Suppressor macrophage treated with lipopolysaccharide for 4 hours (primary cell): ENCODE data around the gene ETV6.

Source experiments
- DNase-seq: peaks from one replicate; pipeline ENCODE4 v3.0.0-alpha.2; 2020

Gene ETV6

GRCh38 chr12:11746024-11746771 lies 96.7 kb downstream of the ETV6 start:
- peak; percentile 96 for DNase-seq

GRCh38 chr12:11746940-11747716 lies 97.7 kb downstream of the ETV6 start:
- no peak for DNase-seq

DNA sequence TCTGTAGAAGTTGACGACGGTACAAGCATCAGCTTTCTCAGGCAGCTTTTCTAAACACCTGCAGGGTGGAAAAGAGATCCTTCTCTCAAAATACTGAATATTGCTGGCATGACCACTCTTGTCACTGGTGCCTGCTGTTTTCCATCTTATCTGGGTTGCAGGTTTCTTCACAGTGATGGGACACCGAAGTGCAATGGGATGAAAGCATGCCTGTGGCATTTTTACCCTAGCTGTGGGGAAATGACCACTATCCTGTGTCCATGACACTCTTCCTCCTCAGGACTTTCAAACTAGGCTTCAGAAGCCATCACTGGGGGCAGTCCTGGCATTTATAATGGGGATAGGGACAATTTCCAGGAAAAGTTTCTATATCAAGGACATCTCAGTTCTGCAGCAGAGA lies 98.5 kb downstream of the ETV6 start:
- no peak for DNase-seq

DNA sequence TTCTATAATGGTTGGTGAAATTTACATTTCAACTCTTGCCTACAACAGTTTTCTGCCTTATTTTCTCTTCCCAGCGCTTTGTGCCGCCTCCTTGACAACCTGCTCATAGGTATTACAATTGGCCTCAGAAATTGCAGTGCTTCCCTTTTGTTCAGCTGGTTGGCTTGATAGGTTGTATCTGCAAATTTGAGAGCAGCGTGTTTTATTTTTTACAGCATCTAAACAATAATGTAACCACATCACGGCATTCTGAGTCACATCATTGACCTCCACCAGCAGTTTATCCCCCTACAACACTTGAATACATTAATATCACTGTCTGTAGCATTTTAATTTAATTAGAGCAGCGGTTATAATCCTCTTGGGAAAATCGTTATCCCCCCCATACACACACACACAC lies 99.4 kb downstream of the ETV6 start:
- peak; percentile 38 for DNase-seq

DNA sequence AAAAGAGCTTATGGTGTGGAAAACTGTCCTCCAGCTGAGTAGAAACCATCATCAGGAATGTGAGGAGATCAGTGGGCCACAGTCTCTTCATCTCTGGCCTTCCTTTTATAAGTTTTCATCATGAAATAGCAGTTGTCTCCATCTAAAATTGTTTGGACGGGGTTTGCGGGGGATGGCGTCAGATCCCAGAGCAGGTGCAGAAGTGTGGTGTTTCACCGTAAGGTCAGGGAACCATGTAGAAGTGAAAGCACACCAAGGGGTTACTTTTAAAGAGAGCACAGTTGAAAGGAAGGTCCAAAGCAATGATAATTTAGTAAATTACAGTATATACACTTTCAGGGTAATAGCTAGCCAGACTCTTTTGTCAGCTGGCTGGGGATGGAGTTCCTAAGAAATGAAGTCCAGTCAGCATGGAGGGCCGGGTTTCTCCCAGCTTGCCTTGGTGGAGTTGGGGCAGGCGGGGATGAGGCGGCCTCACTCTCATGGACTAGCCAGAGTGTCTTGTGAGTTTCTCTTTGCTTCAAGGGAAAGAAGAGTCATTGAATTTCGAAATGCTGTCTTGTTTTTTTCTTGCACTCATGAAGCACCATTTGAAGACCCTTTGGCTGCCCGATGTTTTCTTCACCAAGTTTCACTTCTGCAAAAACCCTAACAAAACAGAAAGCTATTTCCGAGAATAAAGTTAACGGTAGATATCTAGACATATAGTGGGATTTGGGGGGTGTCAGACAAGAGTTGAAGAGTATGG lies 100.6 kb downstream of the ETV6 start:
- DNase-seq, result peak; percentile 97

GRCh38 chr12:11752403-11753149 lies 103.1 kb downstream of the ETV6 start:
- DNase-seq, result peak; percentile 68

- DNase-seq, result no peak
Measured at GRCh38 chr12:11753150-11753499, 103.7 kb downstream of the ETV6 start.

DNA sequence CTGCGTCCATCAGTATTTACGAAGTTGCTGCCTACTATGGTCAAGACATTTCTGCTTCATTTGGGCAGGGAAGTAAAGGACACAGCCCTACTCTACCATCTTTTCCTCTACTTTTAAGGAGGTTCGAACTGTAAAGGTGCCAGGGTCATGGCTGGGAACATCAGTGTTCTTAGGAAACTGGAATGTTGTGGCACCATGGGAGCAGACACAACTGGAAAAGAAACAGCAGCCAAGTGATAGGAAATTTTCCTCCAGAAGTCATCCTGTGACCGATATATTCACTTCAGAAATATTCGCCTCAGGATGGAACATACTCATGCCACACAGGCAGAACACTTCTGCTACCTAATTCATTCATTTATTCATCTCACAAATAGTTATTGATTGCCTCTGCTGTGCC lies 104.4 kb downstream of the ETV6 start:
- no peak for DNase-seq

- no peak for DNase-seq
Measured at GRCh38 chr12:11754256-11754655, 104.8 kb downstream of the ETV6 start.

DNA sequence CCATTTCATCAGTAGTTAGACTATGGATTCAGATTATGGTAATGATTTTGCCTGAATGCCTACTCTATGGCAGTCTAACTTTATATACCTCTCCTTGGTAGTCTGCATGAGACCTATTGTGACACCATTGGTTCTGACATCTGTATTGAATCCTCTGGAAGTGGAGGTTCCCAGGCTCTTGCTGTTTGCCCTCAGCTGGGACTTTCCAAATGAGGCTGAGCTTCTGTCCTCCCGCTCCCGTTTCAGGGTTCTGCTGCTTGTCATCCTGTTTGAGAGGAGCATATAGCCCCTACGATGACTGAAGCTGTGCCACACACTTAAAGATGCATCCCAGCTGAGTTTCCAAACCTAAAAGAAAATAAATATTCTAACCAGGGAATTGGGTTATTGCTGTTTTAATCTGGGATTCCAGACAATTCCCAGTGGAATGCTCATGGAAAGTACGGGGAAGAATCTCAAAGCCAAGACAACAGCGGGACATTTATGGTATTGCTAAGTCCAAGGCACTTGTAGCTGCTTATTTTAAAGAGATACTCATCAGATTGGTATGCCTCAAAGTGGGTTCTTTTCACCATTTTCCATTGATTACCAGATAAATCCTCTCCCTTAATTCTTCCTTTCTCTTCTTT lies 105.9 kb downstream of the ETV6 start:
- DNase-seq, result peak; percentile 71

DNA sequence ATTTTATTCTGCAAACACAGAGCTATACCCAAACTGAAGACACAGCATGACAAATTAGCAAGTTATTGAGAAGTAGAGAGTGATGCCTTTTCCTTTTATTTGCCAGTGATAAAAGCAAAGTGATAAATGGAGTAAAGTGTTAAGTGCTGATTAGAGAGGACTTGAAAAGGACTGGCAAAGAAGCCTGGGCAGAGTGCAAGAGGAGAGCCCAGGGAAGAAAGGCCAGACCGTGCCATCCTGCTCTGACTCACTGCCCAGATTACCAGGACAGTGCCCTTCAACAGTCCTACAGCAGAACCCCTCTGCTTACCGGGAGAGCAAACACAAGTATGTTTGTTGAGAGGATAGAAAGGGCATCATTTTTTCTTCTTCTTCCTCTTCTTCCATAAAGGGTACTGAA lies 106.5 kb downstream of the ETV6 start:
- peak; percentile 36 for DNase-seq

DNA sequence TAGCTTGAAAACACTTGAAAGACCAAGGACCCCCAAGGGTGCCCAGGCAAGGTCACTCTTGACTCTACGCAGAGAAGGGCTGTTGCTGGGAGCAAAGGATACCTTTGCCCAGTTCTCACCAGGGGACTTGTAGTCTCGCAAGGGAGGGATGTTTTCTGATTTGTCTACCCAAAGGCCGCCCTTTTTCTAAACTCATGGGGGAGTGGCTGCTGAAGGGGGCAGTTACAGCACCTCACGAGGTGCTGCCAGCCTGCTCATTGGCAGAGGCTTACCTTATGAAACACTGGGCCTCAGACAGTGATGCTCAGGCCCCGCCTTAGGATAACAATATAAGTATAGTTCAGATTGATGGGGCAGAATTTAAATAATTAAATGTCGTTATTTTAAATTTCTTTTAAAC lies 107.0 kb downstream of the ETV6 start:
- DNase-seq, result no peak

DNA sequence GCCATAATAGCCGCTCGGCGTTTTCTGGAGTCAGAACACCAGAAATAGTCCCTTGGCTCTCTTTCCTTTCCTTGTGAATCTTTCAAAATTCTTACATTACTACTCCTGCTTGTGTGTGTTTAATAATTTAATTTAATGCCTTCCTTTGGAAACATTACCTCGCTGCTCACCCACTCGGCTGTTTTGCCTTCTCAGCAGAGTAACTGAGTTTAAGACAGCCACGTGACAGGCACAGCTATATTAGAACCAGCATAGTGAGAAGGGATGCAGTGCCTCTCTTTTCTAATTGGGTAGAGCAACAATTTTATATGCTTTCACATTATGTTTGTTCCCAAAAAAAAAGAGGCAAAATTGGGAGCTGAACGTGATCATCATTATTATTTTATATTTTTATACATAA lies 107.6 kb downstream of the ETV6 start:
- no peak for DNase-seq

DNA sequence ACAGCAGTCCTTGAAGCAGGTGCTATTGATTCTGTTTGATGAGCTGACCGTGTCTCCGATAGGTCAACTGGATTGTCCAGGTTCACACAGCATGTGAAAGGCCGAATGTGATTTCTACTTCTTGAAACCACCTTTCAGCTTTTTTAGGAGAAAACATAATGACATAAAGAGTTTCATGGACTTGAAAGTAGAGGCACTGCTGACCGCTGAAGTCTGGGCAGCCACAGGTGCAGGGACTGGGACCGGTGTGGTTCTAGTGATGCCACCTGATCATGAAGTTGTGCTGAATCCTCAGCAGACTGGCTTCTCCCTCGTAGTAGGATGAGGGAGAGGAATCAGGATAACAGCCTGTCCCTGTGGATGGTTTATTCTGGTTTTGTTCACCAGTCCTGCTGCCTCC lies 108.1 kb downstream of the ETV6 start:
- no peak for DNase-seq

DNA sequence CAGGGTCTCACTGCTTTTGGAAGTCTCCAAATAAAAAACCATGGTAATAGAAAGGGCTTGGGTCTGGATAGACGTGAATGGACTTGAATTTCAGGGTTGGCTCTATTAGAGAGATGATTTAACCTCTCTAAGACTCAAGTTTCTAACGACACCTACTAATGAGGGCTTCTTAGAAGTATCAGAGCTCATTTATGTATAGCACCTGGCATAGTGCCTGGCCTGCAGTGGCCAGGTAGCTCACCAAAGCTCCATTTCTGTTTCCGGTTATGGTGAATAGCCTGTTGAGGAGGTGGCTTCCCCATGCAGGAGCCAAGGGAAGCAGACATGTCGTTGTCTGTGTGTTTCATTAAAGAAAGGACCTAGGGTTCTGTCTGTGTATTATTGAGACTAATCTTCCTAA lies 108.6 kb downstream of the ETV6 start:
- DNase-seq, result no peak

DNA sequence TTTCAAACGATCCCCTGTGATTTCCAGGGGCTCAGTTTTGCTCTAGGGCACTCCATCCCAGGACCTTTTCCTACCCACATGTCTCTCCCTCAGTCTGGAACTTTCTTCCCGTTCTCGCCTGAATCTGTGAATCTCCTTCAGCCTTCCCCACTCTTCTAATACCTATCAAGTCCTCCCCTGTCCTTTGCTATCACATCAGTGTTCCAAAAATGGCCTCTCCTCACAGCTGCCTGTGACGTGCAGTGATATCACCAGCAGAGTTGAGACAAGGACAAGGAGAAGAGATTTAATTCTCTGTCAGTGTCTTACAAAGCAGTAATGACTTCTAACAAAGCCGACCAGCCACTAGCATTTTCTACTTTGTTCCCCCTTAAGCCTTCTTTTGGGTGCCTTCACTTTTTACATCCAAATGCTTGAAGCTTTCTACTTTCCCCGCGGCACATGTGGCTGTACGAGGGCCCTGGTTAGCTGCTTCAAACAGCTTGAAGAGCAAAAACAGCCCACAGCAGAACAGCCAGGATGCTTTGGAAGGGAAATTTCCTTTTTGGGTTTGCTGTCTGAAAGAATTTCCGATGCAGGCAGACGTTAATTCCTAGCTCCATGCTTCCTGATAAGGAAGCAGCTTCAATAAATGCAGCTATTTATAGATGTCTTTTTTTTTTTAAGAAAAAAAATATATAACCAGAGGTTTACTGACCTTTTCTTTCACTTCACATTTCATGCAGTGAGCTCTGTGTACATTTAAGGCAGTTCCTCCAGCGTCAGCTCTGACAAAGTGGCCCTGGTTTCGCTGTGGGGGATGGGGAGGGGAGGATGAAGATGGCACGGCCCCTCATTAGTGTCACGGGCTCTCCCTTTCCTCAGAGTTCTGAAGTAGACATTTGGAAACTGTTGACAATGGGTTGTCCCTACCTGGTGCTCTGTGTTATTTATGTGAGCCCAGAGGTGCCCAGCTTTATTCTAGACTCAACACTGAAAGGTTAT lies 109.3 kb downstream of the ETV6 start:
- DNase-seq, result peak; percentile 92

DNA sequence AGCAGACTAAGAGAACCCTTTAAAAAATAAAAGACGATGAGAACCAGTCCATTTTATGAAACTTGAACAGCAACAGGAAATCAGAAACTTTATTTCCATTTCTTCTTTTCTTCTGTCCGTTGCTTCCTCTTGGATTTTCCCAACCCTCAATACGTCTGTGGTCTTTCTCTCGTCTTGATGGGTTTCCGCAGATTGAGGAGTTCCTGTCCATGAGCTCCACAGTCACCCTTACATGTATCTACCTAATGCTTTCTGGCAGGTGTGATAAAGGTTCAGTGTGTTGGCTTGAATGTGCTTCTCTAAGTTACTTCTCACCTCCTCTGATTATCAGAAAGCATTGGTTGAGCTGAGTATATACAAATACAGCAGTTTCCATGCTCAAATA lies 110.0 kb downstream of the ETV6 start:
- peak; percentile 59 for DNase-seq

GRCh38 chr12:11759899-11760298 lies 110.4 kb downstream of the ETV6 start:
- DNase-seq, result peak; percentile 76

GRCh38 chr12:11761869-11762567 lies 112.5 kb downstream of the ETV6 start:
- no peak for DNase-seq

DNA sequence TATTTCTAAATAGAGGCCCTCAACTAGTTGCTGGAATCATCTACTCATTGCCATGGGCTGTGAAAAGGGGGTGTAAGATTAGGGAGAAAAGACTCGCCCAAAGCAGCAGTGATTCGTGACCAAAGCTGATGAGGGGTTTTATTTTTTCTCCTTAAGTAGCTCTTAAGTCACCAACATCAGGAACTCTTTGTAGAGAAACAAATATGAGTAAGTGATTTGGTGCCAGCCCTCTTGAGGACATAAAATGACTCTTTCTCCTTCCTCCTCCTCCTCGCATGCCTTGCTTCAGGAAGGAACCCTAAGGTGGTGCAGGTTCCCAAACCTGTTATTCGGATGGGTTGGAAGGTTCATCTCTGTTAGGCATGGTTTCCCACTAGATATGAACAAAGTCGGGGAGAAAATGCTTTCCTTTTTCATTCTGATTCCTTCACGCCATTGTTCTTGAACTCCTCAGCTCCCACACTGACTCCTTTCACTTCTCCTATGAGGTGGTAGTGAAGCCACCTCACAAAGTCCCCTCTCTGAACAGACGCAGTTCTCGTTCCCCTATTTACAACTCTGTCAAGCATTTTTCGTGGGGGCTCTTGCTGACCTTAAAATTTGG lies 113.4 kb downstream of the ETV6 start:
- peak; percentile 81 for DNase-seq
